ENCODE measurements around the gene GSPT1. TPM values are rescaled to one million over a fixed set of nuclear protein-coding genes. Genes with fewer than 3 reads are reported as not detected.

The GSPT1 gene
- total and polyA plus RNA-seq, 2 experiments from 2014 or later: 126 to 146 TPM

- peaks cover 81% of the 10 kb centered on the region for H3K36me3 Mint-ChIP-seq (ENCODE audit: low read depth)
- Histone ChIP-seq H3F3A (replicated peaks; ENCODE audit: low read depth) (no peaks in the 10 kb centered on the region), H3K4me3 (no peak overlapping the region), H3K4me1 (ENCODE audit: insufficient read depth) (no peaks in the 10 kb centered on the region), H4K20me1 (replicated peaks; ENCODE audit: insufficient read depth) (peaks cover 15% of the 10 kb centered on the region), H3K4me2 (no peak overlapping the region), H3K27ac (ENCODE audit: low read depth) (no peak overlapping the region), H3K9me2 (ENCODE audit: insufficient read depth) (no peaks in the 10 kb centered on the region), H2AFZ (no peak overlapping the region), H3K36me3 (ENCODE audit: insufficient read depth) (peaks cover 45% of the 10 kb centered on the region), H3K27me3 (ENCODE audit: insufficient read depth) (no peaks in the 10 kb centered on the region), H3K79me2 (replicated peaks; ENCODE audit: insufficient read depth) (0 out of 2 replicates have a peak, but pooled peaks cover 4% of the 10 kb centered on the region)
- TF ChIP-seq CTCF (conservative IDR thresholded peaks at IDR 0.05; ENCODE audit: low read depth in 2 of 2) (no peak), ETS1 (IDR thresholded peaks at IDR 0.05) (no peak), NANOG (IDR thresholded peaks at IDR 0.05; ENCODE audit: borderline replicate concordance) (no peak), EZH2 (IDR thresholded peaks at IDR 0.05; ENCODE audit: low read depth, unreplicated experiment) (no peak), EZH2phosphoT487 (IDR thresholded peaks at IDR 0.05; ENCODE audit: unreplicated experiment) (no peak), ZNF331 (CRISPR knock-in tag; IDR thresholded peaks at IDR 0.05; ENCODE audit: low read depth) (no peak), STAT1 (IDR thresholded peaks at IDR 0.05; ENCODE audit: unreplicated experiment) (no peak), ZNF114 (CRISPR knock-in tag; IDR thresholded peaks at IDR 0.05) (no peak)
- no peak for DNase-seq (ENCODE audit: low spot score)
- H3K27me3 Mint-ChIP-seq (ENCODE audit: insufficient read depth, low read depth, poor library complexity): no peaks in the 10 kb centered on the region
- no peak overlapping the region for H3K27ac Mint-ChIP-seq
- H3K4me1 Mint-ChIP-seq: no peaks in the 10 kb centered on the region
- no peak overlapping the region for H3K4me3 Mint-ChIP-seq
- no peak for ATAC-seq
- no peaks in the 10 kb centered on the region for H3K9me3 Mint-ChIP-seq
Measured at GRCh38 chr16:11886881-11887280, 28.9 kb downstream of the GSPT1 start.

- peaks cover 52% of the 10 kb centered on the region for H3K36me3 ChIP-seq (ENCODE audit: insufficient read depth)
- no peaks in the 10 kb centered on the region for H3F3A ChIP-seq (replicated peaks; ENCODE audit: low read depth)
- H3K27ac ChIP-seq (ENCODE audit: low read depth): no peak overlapping the region
- H3K4me1 Mint-ChIP-seq: no peaks in the 10 kb centered on the region
- H3K27me3 ChIP-seq (ENCODE audit: insufficient read depth): no peaks in the 10 kb centered on the region
- H3K27ac Mint-ChIP-seq: no peak overlapping the region
- peaks cover 78% of the 10 kb centered on the region for H3K36me3 Mint-ChIP-seq (ENCODE audit: low read depth)
- H3K27me3 Mint-ChIP-seq (ENCODE audit: insufficient read depth, low read depth, poor library complexity): no peaks in the 10 kb centered on the region
- no peaks in the 10 kb centered on the region for H3K9me3 Mint-ChIP-seq
- no peak for ATAC-seq
- no peak overlapping the region for H3K4me3 ChIP-seq
- H3K4me2 ChIP-seq: no peak overlapping the region
- H3K79me2 ChIP-seq (replicated peaks; ENCODE audit: insufficient read depth): 0 out of 2 replicates have a peak, but pooled peaks cover 4% of the 10 kb centered on the region
- no peak overlapping the region for H2AFZ ChIP-seq
- H3K9me2 ChIP-seq (ENCODE audit: insufficient read depth): no peaks in the 10 kb centered on the region
- no peak overlapping the region for H3K4me3 Mint-ChIP-seq
- H4K20me1 ChIP-seq (replicated peaks; ENCODE audit: insufficient read depth): peaks cover 20% of the 10 kb centered on the region
- DNase-seq (ENCODE audit: low spot score): no peak
- no peaks in the 10 kb centered on the region for H3K4me1 ChIP-seq (ENCODE audit: insufficient read depth)
- TF ChIP-seq REST (IDR thresholded peaks at IDR 0.05; ENCODE audit: unreplicated experiment) (no peak), ZNF331 (CRISPR knock-in tag; IDR thresholded peaks at IDR 0.05; ENCODE audit: low read depth) (no peak), ETS1 (IDR thresholded peaks at IDR 0.05) (no peak), EZH2 (IDR thresholded peaks at IDR 0.05; ENCODE audit: low read depth, unreplicated experiment) (no peak), JUNB (IDR thresholded peaks at IDR 0.05; ENCODE audit: unreplicated experiment) (no peak), CTCF (conservative IDR thresholded peaks at IDR 0.05; ENCODE audit: low read depth in 2 of 2) (no peak), EZH2phosphoT487 (IDR thresholded peaks at IDR 0.05; ENCODE audit: unreplicated experiment) (no peak)
Measured at GRCh38 chr16:11884035-11884434, 31.7 kb downstream of the GSPT1 start.
